SK-N-SH treated with all-trans-retinoic acid at 6 μM for 48 hours (cell line): ENCODE results near the gene UCHL3.

Experiments
- ATAC-seq: fragments of 200-7000 bp; cut with Tn5 transposase; 3 replicates; pipeline ENCODE4 v1.9.1; 2020; ENCODE audit warnings: mild to moderate bottlenecking, moderate library complexity
- ARNTL ChIP-seq: fragments of 450-650 bp; formaldehyde crosslinking; IDR thresholded peaks from 2 replicates; pipeline ENCODE4 v1.5.0; 2020; ENCODE audit warnings: low read depth, mild to moderate bottlenecking, moderate library complexity, borderline replicate concordance
- BACH2 ChIP-seq: fragments of 250-450 bp; sonication (Bioruptor Pico); IDR thresholded peaks from 2 replicates; pipeline ENCODE4 v1.9.0; 2021; ENCODE audit warnings: mild to moderate bottlenecking, borderline replicate concordance
- CREB5 ChIP-seq: fragments of 250-450 bp; sonication (Bioruptor Pico); IDR thresholded peaks from 2 replicates; pipeline ENCODE4 v1.5.1; 2020; ENCODE audit warnings: low read depth, mild to moderate bottlenecking, moderate library complexity
- CSDC2 ChIP-seq: fragments of 250-450 bp; sonication (Bioruptor Pico); IDR thresholded peaks from 2 replicates; pipeline ENCODE4 v1.5.0; 2020; ENCODE audit warnings: mild to moderate bottlenecking, moderate library complexity
- CSRNP3 ChIP-seq: fragments of 250-450 bp; sonication (Bioruptor Pico); IDR thresholded peaks from 2 replicates; pipeline ENCODE4 v1.5.1; 2021; ENCODE audit warnings: mild to moderate bottlenecking, moderate library complexity
- ESRRG ChIP-seq: fragments of 250-450 bp; sonication (Bioruptor Pico); IDR thresholded peaks from 2 replicates; pipeline ENCODE4 v1.6.1; 2021; ENCODE audit warnings: mild to moderate bottlenecking
- ISL1 ChIP-seq: fragments of 250-450 bp; sonication (Bioruptor Pico); IDR thresholded peaks from 2 replicates; pipeline ENCODE4 v2.1.2; 2022; ENCODE audit warnings: mild to moderate bottlenecking, moderate library complexity
- OSR1 ChIP-seq: fragments of 250-450 bp; sonication (Bioruptor Pico); IDR thresholded peaks from 2 replicates; pipeline ENCODE4 v1.8.0; 2022; ENCODE audit warnings: moderate library complexity, mild to moderate bottlenecking, inconsistent platforms
- POU6F1 ChIP-seq: fragments of 250-450 bp; sonication (Bioruptor Pico); IDR thresholded peaks from 2 replicates; pipeline ENCODE4 v1.8.0; 2021; ENCODE audit warnings: low read depth, mild to moderate bottlenecking, moderate library complexity, borderline replicate concordance
- PPARA ChIP-seq: fragments of 250-450 bp; sonication (Bioruptor Pico); IDR thresholded peaks from 2 replicates; pipeline ENCODE4 v1.5.0; 2020; ENCODE audit warnings: mild to moderate bottlenecking, borderline replicate concordance
- RARB ChIP-seq: fragments of 250-450 bp; sonication (Bioruptor Pico); IDR thresholded peaks from 2 replicates; pipeline ENCODE4 v1.8.0; 2021; ENCODE audit warnings: mild to moderate bottlenecking, moderate library complexity
- TCF4 ChIP-seq: fragments of 250-450 bp; sonication (Bioruptor Pico); IDR thresholded peaks from 2 replicates; pipeline ENCODE4 v1.8.0; 2021; ENCODE audit warnings: mild to moderate bottlenecking, moderate library complexity, borderline replicate concordance
- ZC3H10 ChIP-seq: fragments of 250-450 bp; sonication (Bioruptor Pico); IDR thresholded peaks from 2 replicates; pipeline ENCODE4 v1.5.1; 2021; ENCODE audit warnings: mild to moderate bottlenecking, moderate library complexity
- ZFP30 ChIP-seq: fragments of 450-650 bp; formaldehyde crosslinking; IDR thresholded peaks from 2 replicates; pipeline ENCODE4 v1.5.0; 2022; ENCODE audit warnings: mild to moderate bottlenecking, moderate library complexity
- ZNF565 ChIP-seq: fragments of 450-650 bp; formaldehyde crosslinking; conservative IDR thresholded peaks from 2 replicates; pipeline ENCODE4 v1.5.0; 2020; ENCODE audit warnings: low read depth, mild to moderate bottlenecking, moderate library complexity
- ZNF70 ChIP-seq: fragments of 450-650 bp; formaldehyde crosslinking; IDR thresholded peaks from 2 replicates; pipeline ENCODE4 v1.5.0; 2020; ENCODE audit warnings: mild to moderate bottlenecking, moderate library complexity
- ZNF8 ChIP-seq: fragments of 450-650 bp; formaldehyde crosslinking; IDR thresholded peaks from 2 replicates; pipeline ENCODE4 v1.5.0; 2020; ENCODE audit warnings: mild to moderate bottlenecking, moderate library complexity
- TF ChIP-seq, protein P1 (sequence below): fragments of 250-450 bp; sonication (Bioruptor Pico); IDR thresholded peaks from 2 replicates; pipeline ENCODE4 v1.5.0; 2020; ENCODE audit warnings: mild to moderate bottlenecking, moderate library complexity

Gene UCHL3

GRCh38 chr13:75556961-75557360 lies 7.4 kb downstream of the UCHL3 start:
- no peak for TF ChIP-seq ZNF565 (CRISPR knock-in tag)
- no peak for TF ChIP-seq CREB5 (CRISPR knock-in tag)
- TF ChIP-seq ARNTL (CRISPR knock-in tag) = no peak
- TF ChIP-seq ZNF8 (CRISPR knock-in tag) = no peak
- no peak for TF ChIP-seq RARB (CRISPR knock-in tag)
- TF ChIP-seq ZFP30 (CRISPR knock-in tag) = no peak
- TF ChIP-seq PPARA (CRISPR knock-in tag) = no peak
- ATAC-seq = no peak

- TF ChIP-seq TCF4 (peak; percentile 37; the same call in 1 of the 2 replicates), PPARA (CRISPR knock-in tag) (no peak), ISL1 (peak; percentile 62; the same call in 1 of the 2 replicates)
- peak; percentile 76 for ATAC-seq
These were observed 8.7 kb downstream of the UCHL3 start for GRCh38 chr13:75558145-75558840.

DNA sequence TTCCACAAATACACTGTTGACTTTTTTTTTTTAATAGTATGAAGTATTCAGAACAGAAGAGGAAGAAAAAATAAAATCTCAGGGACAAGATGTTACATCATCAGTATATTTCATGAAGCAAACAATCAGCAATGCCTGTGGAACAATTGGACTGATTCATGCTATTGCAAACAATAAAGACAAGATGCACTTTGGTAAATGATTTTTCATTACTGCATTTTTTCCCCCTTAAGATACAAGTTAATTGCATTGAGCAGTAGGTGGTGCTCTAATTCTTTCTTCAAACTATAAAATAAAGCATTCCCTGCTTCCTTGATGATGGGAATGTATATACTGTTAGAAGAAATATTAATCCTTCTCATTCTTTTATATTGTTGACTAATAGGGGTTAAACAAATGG lies 17.1 kb downstream of the UCHL3 start:
- peak; percentile 81 for ATAC-seq
- no peak for TF ChIP-seq TCF4
- TF ChIP-seq PPARA (CRISPR knock-in tag) = no peak
- TF ChIP-seq, protein P1, sequence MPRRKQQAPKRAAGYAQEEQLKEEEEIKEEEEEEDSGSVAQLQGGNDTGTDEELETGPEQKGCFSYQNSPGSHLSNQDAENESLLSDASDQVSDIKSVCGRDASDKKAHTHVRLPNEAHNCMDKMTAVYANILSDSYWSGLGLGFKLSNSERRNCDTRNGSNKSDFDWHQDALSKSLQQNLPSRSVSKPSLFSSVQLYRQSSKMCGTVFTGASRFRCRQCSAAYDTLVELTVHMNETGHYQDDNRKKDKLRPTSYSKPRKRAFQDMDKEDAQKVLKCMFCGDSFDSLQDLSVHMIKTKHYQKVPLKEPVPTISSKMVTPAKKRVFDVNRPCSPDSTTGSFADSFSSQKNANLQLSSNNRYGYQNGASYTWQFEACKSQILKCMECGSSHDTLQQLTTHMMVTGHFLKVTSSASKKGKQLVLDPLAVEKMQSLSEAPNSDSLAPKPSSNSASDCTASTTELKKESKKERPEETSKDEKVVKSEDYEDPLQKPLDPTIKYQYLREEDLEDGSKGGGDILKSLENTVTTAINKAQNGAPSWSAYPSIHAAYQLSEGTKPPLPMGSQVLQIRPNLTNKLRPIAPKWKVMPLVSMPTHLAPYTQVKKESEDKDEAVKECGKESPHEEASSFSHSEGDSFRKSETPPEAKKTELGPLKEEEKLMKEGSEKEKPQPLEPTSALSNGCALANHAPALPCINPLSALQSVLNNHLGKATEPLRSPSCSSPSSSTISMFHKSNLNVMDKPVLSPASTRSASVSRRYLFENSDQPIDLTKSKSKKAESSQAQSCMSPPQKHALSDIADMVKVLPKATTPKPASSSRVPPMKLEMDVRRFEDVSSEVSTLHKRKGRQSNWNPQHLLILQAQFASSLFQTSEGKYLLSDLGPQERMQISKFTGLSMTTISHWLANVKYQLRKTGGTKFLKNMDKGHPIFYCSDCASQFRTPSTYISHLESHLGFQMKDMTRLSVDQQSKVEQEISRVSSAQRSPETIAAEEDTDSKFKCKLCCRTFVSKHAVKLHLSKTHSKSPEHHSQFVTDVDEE (CRISPR knock-in tag) = no peak
- TF ChIP-seq ZNF8 (CRISPR knock-in tag) = no peak
- TF ChIP-seq CSRNP3 = no peak
- no peak for TF ChIP-seq ARNTL (CRISPR knock-in tag)
- TF ChIP-seq ZC3H10 (CRISPR knock-in tag) = no peak
- TF ChIP-seq ZFP30 (CRISPR knock-in tag) = no peak
- no peak for TF ChIP-seq RARB (CRISPR knock-in tag)
- TF ChIP-seq POU6F1 (CRISPR knock-in tag) = no peak
- no peak for TF ChIP-seq ZNF70 (CRISPR knock-in tag)
- no peak for TF ChIP-seq CSDC2 (CRISPR knock-in tag)
- no peak for TF ChIP-seq ESRRG (CRISPR knock-in tag)
- TF ChIP-seq ISL1 = no peak
- TF ChIP-seq OSR1 (CRISPR knock-in tag) = no peak
- no peak for TF ChIP-seq BACH2 (CRISPR knock-in tag)
- no peak for TF ChIP-seq CREB5 (CRISPR knock-in tag)

- no peak; the same call in 2 of the 3 replicates for ATAC-seq
These were observed 20.0 kb downstream of the UCHL3 start for GRCh38 chr13:75569576-75569975.

More at GRCh38 chr13:75569576-75569975, 20.0 kb downstream of the UCHL3 start:
- TF ChIP-seq TCF4 = peak; percentile 56; the same call in 1 of the 2 replicates
- peak; percentile 21; the same call in 1 of the 2 replicates for TF ChIP-seq ISL1
- TF ChIP-seq ESRRG (CRISPR knock-in tag) = no peak
- no peak for TF ChIP-seq CREB5 (CRISPR knock-in tag)
